ENCODE measurements around the gene GALNT17.
A peak's percentile ranks its signal among the peaks of the same experiment; 100 is the strongest.

Gene GALNT17

DNA sequence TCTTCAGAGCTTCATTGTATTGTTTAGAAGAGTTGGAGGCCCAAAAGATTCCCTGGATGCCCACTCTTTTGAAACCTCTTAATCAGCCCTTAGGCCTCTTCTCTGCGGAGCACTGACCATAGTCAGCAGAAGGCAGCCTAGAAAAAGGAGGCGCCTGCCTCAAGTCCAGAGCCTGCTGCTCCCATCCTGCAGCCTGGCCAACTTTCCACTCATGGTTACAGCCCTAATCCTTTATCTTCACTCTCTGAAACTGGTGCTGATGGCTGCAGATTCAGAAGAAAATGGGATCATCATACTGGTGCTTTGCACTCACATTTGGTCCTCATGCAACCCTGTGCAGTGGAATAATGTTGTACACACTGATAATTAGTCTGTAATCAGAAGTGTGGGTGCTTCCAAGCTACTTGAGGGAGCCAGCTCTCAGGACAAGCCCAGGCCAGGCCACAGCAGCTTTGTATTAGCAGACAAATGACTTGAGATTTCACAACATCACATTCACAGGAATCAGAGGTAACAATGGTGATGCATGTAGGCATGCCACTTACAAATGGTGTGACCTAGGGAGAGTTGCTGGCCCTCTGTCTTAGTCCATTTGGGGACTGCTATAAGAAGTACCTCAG, 272.9 kb downstream of the GALNT17 start:
- no peak for DNase-seq

DNA sequence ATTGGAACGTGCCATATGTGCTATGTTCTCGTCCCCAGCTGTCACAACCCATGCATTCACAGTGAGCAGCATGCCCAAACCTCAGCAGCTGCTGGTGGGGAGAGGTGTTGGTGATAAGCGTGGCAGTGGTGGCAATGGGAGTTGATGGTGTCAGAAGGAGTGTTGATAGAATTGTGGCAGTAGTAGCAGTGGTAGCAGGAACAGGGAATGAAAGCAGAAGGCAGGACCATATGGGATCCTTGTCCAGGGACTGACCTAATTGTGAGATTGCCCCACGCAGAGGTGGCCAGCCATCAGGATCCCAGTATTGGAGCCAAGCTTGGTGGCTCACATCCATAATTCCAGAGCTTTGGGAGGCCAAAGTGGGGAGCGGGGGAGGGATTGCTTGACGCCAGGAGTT, 276.3 kb downstream of the GALNT17 start:
- no peak for DNase-seq

DNA sequence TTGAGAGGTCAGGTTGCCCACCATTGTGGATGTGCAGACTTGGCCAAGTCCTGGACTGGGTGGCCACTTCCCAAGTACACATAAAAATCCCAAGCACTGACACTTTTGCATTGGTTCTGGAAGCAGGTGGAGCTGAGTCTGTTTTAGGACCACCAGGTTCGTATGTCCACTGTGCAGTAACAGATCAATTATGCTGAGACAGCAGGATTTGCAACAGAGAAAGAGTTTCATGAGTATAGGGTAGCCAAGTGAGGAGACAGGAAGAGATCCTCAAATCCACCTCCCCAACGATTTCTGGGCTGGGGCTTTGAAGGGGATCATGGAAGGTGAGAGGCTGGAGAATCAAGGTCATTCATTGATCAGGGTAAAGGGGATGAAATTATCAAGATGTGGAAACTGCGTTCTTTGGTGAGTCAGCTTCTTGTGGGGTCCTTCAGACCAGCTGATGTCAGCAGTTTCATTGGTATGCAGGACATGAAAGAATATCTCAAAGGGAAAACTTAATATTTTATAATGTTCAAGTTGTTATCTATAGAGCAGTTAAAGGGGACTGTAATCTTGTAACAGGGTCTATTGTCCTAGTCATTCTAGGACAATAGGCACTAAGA, 277.7 kb downstream of the GALNT17 start:
- DNase-seq: no peak

DNA sequence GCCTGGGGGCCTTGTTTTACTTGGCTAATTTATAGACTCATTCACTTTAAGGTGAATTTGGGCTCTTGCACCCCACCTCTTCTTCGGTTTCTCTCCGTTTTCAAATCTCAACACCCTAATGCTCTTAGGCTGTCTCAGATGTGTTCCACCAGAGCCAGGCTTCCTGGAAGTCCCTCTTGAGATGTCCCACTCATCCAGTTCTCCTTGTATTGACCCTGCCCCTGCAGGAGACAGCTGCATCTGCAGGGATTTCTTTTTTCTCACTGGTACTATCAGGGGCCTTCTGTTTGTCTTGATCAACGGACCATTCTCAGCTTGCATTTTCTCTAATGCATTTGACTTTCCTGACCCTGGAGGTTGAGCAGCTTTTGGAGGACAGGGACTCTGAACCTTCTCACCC, 279.5 kb downstream of the GALNT17 start:
- no peak for DNase-seq

GRCh38 chr7:71414490-71414889, 282.5 kb downstream of the GALNT17 start:
- no peak for DNase-seq

- DNase-seq: no peak
Observed at GRCh38 chr7:71419546-71420337, 287.8 kb downstream of the GALNT17 start.

DNA sequence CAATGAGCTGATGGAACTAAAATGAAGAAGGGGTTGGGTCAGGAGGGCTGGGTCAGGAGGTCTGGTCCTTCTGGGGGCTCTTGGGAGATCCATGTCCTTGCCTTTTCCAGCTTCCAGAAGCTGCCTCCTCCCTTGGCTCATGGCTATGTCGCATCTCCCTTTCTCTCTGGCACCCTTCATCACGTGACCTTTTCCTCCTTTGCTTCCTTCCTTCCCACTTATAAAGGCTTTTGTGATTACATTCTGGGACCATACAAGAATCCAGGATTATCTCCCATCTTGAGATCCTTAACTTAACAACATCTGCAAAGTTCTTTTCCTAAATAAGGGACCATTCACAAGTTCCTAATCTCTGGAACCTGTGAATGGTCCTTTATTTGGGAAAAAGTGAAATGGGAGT, 290.2 kb downstream of the GALNT17 start:
- DNase-seq: no peak

- DNase-seq: no peak
Observed at GRCh38 chr7:71424166-71425035, 292.5 kb downstream of the GALNT17 start.

- DNase-seq: no peak
Observed at GRCh38 chr7:71429083-71429482, 297.1 kb downstream of the GALNT17 start.

DNA sequence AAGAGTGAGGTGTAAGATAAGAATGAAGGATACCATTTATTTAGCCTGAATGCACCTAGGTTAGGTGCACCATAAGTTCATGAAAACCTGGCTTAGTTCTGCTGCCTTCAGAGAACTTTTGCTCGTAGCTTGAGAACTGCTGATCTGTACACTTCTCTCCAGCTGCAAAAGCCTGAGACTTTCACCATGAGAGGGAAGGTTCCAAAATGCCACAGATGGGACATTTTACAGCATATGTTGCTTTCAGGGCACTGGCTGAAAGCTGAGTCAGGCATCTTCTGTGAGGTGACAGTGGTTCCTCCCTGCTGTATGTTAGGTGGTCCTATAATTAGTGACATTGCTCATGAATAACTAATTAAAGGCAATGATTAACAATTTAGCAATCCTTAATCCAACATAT, 298.3 kb downstream of the GALNT17 start:
- no peak for DNase-seq

- DNase-seq: no peak
Observed at GRCh38 chr7:71439321-71439720, 307.4 kb downstream of the GALNT17 start.

DNA sequence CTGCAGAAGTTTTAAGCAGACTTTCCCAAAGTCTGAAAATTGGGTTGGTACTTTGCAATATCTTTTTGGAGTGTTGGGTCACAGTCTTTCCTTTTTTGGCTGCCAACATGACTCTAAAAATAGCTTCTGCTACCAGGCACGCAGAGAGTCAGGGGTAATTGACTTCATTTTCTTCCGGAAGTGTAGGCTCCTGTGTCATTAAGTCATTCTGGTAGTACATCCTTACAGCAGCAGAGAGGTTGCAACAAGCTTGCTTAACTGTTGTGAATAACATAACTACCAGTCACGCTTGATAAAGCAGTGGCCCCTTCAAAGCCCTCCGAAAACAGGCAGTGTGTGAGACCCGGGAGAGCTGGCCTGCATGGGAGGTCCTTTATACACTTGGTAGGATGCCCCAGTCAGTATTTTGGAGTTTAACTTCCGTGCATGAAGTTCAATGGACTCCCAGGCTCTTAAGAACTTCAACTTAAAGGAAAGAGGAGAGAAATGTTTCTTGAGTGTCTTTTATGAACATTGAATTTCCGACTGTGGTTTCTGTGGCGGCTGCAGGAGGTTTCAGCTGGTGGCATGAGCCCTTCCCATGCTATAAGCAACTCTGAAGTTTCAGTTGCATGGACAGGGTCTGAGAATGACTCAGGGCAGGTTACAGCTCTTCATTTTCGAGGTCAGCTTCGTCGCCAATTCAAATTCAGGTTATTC, 310.7 kb downstream of the GALNT17 start:
- peak; percentile 26 for DNase-seq

DNA sequence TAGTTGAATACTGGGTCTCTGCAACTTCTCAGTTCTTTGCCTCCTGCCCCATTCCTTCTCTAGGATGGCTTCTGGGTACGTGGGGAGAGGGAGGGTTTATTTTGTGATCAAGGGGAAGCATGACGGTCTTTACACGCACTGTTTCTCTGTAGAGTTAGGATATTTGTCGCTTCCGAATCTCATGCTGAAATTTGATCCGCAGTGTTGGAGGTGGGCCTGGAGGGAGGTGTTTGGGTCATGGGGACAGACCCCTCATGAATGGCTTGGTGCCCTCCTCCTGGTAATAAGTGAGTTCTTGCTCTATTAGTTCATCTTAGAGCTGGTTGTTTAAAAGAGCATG, 311.2 kb downstream of the GALNT17 start:
- no peak for DNase-seq

- no peak for DNase-seq
Observed at GRCh38 chr7:71444130-71444529, 312.2 kb downstream of the GALNT17 start.

DNA sequence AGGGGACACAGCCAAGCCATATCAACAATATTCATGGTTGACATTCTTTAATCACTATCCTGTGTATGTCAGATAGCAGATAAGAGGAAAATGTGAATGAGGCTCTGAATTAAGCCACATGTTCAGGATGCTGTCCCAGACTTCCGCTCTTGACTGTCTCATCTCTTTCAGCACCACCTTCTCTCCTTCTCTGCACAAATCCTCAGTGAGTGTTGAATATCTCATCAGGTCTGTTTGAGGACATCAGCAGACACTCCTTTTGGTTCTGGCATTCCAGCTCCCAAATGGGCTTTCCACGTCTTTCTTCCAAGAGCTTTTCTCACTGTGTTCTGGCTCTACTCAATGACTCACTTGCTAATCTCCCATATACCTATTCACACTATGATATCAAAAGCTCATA, 321.7 kb downstream of the GALNT17 start:
- no peak for DNase-seq

DNA sequence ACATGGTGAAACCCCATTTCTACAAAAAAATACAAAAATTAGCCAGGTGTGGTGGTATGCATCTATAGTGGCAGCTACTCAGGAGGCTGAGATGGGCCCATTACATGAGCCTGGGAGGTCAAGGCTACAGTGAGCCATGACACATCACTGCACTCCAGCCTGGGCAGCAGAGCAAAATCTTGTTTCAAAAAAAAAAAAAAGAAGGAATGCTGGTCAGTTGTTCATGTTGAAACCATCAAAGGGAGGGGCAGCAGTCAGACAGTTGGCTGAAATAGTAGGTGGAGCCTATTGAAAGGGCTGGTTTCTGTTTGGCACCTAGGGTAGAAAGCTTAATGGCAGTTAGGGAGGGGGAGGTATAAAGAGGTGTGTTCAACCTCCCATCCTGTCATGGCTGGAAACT, 323.0 kb downstream of the GALNT17 start:
- no peak for DNase-seq

GRCh38 chr7:71457021-71457420, 325.1 kb downstream of the GALNT17 start:
- DNase-seq: no peak

- no peak for DNase-seq
Observed at GRCh38 chr7:71457846-71458590, 326.1 kb downstream of the GALNT17 start.

DNA sequence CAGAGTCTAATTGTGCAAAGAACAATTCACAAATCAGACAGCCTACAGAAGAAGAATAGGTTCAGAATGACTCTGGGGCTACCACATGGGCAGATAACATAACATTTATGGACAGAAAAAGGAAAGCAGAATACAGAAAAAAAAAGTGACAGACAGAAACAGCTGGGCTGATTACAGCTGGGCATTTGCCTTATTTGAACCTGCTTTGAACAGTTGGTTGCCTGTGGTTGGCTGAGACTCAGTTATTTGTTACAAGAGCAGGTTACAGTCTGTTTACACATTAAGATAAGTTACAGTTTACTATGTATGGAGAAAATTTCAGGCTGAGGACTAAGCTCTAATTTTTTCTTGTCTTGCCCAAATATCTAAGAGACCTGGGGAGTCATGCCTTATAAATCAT, 327.2 kb downstream of the GALNT17 start:
- no peak for DNase-seq

DNA sequence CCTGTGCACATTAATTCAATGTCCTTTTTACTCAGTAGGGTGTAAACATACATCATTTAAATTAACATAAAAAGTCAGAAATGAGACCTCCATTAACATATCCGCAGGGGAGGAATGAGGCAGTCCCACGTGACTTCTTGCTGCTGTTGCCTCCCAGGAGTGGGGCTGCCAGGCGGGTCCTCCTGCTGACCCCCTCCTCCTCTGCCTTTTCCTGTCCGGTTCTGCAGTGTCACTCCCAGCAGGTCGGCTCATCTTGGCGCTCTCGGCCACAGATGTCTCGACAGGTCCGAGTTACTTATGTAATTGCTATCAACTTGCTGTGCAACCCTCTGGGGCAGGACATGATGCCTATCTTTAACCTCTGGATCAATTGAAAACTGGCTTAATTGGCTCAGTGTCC, 329.6 kb downstream of the GALNT17 start:
- no peak for DNase-seq

DNA sequence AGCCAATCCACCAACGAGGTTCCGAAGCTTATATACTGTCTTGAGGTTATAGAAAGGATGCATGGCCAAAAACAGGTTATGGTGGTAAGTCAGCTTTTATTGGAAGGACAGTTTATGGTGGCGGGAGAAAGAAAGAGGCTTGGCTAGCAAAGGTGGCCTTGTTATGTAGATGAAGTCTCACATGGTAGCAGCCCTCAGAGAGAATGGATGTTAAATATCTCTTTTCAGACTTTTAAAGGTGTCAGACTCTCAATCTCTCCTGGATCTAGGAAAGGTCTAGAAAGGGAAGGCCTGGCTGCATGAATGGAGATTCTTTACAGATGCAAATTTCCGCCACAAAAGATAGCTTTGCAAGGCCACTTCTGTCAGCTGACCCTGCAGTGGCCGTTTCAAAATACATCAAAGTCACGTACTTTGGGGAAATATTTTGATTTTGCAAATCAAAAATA, 333.8 kb downstream of the GALNT17 start:
- no peak for DNase-seq

Data from KG1 (cell line).